ENCODE results near the gene MTHFR.

Gene MTHFR

GRCh38 chr1:11787251-11787803 lies 18.4 kb downstream of the MTHFR start:
- in situ Hi-C loops (cut with HindIII; ENCODE audit: low pct_ligation_motif_present, low pct_unique_long_range_greater_than_20kb, low sequenced_read_pairs): no loop called here
- peak; percentile 33 for DNase-seq

GRCh38 chr1:11786168-11786567 lies 19.6 kb downstream of the MTHFR start:
- in situ Hi-C loops (cut with HindIII; ENCODE audit: low pct_ligation_motif_present, low pct_unique_long_range_greater_than_20kb, low sequenced_read_pairs): no loop called here
- no peak for DNase-seq

- in situ Hi-C loops (cut with HindIII; ENCODE audit: low pct_ligation_motif_present, low pct_unique_long_range_greater_than_20kb, low sequenced_read_pairs): no loop called here
- DNase-seq: peak; percentile 54
Observed at GRCh38 chr1:11784993-11785769, 20.6 kb downstream of the MTHFR start.

- no peak for DNase-seq
- in situ Hi-C loops (cut with HindIII; ENCODE audit: low pct_ligation_motif_present, low pct_unique_long_range_greater_than_20kb, low sequenced_read_pairs): no loop called here
Observed at GRCh38 chr1:11784256-11784992, 21.3 kb downstream of the MTHFR start.

GRCh38 chr1:11783556-11783955 lies 22.2 kb downstream of the MTHFR start:
- in situ Hi-C loops (cut with HindIII; ENCODE audit: low pct_ligation_motif_present, low pct_unique_long_range_greater_than_20kb, low sequenced_read_pairs): no loop called here
- DNase-seq: no peak

GRCh38 chr1:11782127-11782708 lies 23.5 kb downstream of the MTHFR start:
- DNase-seq: no peak
- in situ Hi-C loops (cut with HindIII; ENCODE audit: low pct_ligation_motif_present, low pct_unique_long_range_greater_than_20kb, low sequenced_read_pairs): no loop called here

- in situ Hi-C loops (cut with HindIII; ENCODE audit: low pct_ligation_motif_present, low pct_unique_long_range_greater_than_20kb, low sequenced_read_pairs): no loop called here
- DNase-seq: no peak
Observed at GRCh38 chr1:11781297-11781696, 24.5 kb downstream of the MTHFR start.

GRCh38 chr1:11780380-11781147 lies 25.2 kb downstream of the MTHFR start:
- no peak for DNase-seq
- in situ Hi-C loops (cut with HindIII; ENCODE audit: low pct_ligation_motif_present, low pct_unique_long_range_greater_than_20kb, low sequenced_read_pairs): no loop called here

GRCh38 chr1:11779715-11780379 lies 25.9 kb downstream of the MTHFR start:
- DNase-seq: no peak

GRCh38 chr1:11778844-11779623 lies 26.7 kb downstream of the MTHFR start:
- in situ Hi-C loops (cut with HindIII; ENCODE audit: low pct_ligation_motif_present, low pct_unique_long_range_greater_than_20kb, low sequenced_read_pairs): no loop called here
- no peak for DNase-seq

More at GRCh38 chr1:11779715-11780379, 25.9 kb downstream of the MTHFR start:
- in situ Hi-C loops (cut with HindIII; ENCODE audit: low pct_ligation_motif_present, low pct_unique_long_range_greater_than_20kb, low sequenced_read_pairs): no loop called here

- in situ Hi-C loops (cut with HindIII; ENCODE audit: low pct_ligation_motif_present, low pct_unique_long_range_greater_than_20kb, low sequenced_read_pairs): no loop called here
- no peak for DNase-seq
Observed at GRCh38 chr1:11778336-11778735, 27.4 kb downstream of the MTHFR start.

GRCh38 chr1:11777658-11778322 lies 28.0 kb downstream of the MTHFR start:
- no peak for DNase-seq
- in situ Hi-C loops (cut with HindIII; ENCODE audit: low pct_ligation_motif_present, low pct_unique_long_range_greater_than_20kb, low sequenced_read_pairs): no loop called here

GRCh38 chr1:11774753-11775152 lies 31.0 kb downstream of the MTHFR start:
- in situ Hi-C loops (cut with HindIII; ENCODE audit: low pct_ligation_motif_present, low pct_unique_long_range_greater_than_20kb, low sequenced_read_pairs): no loop called here
- DNase-seq: no peak

GRCh38 chr1:11772458-11772857 lies 33.3 kb downstream of the MTHFR start:
- in situ Hi-C loops (cut with HindIII; ENCODE audit: low pct_ligation_motif_present, low pct_unique_long_range_greater_than_20kb, low sequenced_read_pairs): no loop called here
- DNase-seq: no peak

GRCh38 chr1:11771481-11772043 lies 34.2 kb downstream of the MTHFR start:
- in situ Hi-C loops (cut with HindIII; ENCODE audit: low pct_ligation_motif_present, low pct_unique_long_range_greater_than_20kb, low sequenced_read_pairs): no loop called here

GRCh38 chr1:11770011-11770410 lies 35.8 kb downstream of the MTHFR start:
- in situ Hi-C loops (cut with HindIII; ENCODE audit: low pct_ligation_motif_present, low pct_unique_long_range_greater_than_20kb, low sequenced_read_pairs): no loop called here
- DNase-seq: no peak

More at GRCh38 chr1:11771481-11772043, 34.2 kb downstream of the MTHFR start:
- DNase-seq: no peak

GRCh38 chr1:11769274-11769673 lies 36.5 kb downstream of the MTHFR start:
- DNase-seq: no peak

More at GRCh38 chr1:11769274-11769673, 36.5 kb downstream of the MTHFR start:
- in situ Hi-C loops (cut with HindIII; ENCODE audit: low pct_ligation_motif_present, low pct_unique_long_range_greater_than_20kb, low sequenced_read_pairs): no loop called here
